ENCODE results near the gene HCN1.
A peak's percentile ranks its signal among the peaks of the same experiment; 100 is the strongest.

Gene HCN1

GRCh38 chr5:45696206-45696836, at the start of gene HCN1:
Gene HCN1 (minus strand): TSS chr5:45696380.
- DNase-seq, result peak; percentile 92

- DNase-seq, result peak; percentile 84
Observed at GRCh38 chr5:45741110-45741509, 44.9 kb upstream of the HCN1 start.

DNA sequence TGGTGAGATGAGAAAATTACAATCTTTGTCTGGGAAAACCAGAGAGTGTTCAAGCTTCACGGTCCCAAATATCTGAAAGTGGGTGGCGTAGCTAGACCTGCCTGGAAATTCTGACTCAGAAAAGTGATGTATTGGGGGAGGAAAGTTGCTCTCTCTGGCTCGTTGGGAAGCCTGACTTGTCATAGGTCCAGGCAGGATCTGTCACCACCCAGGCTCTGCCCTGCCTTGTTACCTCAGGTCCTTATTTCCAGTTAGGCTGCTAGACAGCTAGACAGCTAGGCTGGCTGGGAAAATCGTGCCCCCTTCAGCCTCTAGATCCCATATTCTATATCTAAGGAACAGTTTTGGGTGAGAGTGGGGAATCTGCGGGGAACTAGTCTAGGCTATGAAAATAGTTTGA, 41.0 kb upstream of the HCN1 start:
- DNase-seq, result peak; percentile 85

GRCh38 chr5:45725537-45725936, 29.4 kb upstream of the HCN1 start:
- no peak for DNase-seq

GRCh38 chr5:45697201-45697600, 1.0 kb upstream of the HCN1 start:
- peak; percentile 95 for DNase-seq

- DNase-seq, result no peak
Observed at GRCh38 chr5:45695804-45696156, 400 bp downstream of the HCN1 start.

- peak; percentile 70 for DNase-seq
Observed at GRCh38 chr5:45694971-45695803, 993 bp downstream of the HCN1 start.

GRCh38 chr5:45694255-45694814, 1.8 kb downstream of the HCN1 start:
- DNase-seq, result peak; percentile 63

GRCh38 chr5:45692481-45692880, 3.7 kb downstream of the HCN1 start:
- DNase-seq, result peak; percentile 38

DNA sequence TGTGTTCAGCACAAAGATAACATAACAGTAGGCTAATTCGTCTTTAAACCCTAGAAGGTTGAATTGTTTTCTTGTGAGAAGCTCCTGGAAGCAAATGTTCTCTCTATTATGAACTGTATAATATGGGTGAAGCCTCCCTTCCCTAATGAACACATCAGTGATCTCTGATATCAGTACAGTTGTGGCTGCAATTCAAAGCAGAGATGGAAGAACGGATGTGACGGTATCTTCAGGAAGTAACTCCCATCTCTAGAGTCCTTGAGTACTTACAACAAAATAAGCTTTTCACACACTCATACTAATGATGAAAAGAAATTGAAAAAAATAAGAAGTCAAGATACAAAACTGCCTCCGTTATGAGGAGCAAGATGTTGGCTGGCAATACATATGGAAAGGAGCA, 4.5 kb downstream of the HCN1 start:
- peak; percentile 64 for DNase-seq

GRCh38 chr5:45687701-45688100, 8.5 kb downstream of the HCN1 start:
- DNase-seq, result no peak

DNA sequence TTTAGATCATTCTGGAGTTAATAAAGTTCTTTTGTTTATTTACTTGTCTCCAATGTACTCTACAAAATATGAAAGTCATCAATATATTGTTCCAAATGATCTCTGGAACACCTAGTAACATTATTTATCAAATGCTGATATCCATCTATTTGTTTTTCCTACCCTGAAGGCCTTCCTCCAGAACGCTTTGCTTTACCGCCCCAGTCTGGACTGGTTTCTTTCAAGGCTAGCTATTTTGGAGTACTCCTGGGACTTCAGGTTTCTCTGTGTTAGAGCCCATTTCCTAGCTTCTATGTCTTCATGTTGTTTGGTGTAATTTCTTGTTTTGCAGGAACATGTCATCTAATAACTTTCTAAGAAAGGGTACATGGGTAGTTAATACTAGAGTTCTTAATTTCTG, 9.6 kb downstream of the HCN1 start:
- no peak for DNase-seq

DNA sequence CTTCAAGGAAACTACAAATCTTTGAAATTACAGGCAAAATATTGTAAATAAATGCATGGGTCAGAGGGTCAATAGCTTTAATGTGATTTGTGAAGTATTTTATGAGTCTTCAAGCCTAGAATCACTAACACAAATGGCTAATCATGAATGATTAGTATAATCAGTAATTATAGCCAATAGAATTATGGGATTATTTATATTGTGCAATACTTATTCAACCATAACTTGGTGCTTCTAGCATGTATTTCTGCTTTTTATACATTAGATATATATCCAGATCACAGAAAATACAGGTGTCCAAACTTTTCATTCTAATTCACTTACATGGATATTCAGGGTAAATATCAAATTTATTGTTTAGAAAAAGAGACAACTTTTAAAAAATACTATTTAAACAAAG, 12.1 kb downstream of the HCN1 start:
- no peak for DNase-seq

GRCh38 chr5:45680950-45681349, 15.2 kb downstream of the HCN1 start:
- no peak for DNase-seq

DNA sequence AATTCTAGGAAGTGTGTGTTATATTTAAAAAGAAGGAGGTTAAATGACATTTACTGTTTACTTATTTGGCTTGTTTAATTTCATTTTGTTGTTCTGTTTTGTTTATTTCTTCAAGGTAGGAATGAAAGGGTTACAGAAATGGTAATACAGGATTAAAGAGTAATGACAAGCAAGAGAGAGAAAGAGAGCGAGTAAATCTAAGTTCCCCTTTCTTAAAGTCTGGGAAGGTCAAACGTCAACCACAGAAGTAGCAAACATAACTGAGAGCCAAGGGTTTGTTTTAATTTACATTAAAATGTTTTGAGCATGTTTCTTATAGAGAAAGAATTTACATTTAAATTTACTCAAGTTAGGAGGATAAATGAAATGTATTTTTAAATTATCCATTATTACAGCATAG, 18.7 kb downstream of the HCN1 start:
- DNase-seq, result no peak

DNA sequence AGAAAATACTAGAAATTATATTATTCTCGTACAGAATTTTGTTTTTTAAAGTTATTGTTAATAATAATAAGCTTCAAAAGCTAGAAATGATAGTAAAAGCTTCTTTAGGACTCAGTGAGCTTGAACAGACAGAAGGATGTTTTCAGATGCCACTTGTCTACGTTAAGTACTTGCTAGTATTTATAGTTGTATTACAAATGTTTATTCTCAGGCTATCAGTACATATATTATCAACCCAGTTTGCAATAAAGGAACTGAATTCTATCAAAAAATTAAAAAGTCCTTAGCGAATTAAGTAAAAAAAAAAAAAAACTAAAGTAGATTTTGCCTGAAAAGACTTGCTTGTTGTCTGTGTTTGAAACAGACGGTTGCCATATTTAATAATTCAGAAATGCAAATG, 23.9 kb downstream of the HCN1 start:
- DNase-seq, result no peak

GRCh38 chr5:45648744-45649143, 47.4 kb downstream of the HCN1 start:
- DNase-seq, result no peak

- peak; percentile 57 for DNase-seq
Observed at GRCh38 chr5:45643056-45643455, 53.1 kb downstream of the HCN1 start.

- peak; percentile 48 for DNase-seq
Observed at GRCh38 chr5:45642370-45642769, 53.8 kb downstream of the HCN1 start.

- DNase-seq, result peak; percentile 73
Observed at GRCh38 chr5:45639040-45639439, 57.1 kb downstream of the HCN1 start.

DNA sequence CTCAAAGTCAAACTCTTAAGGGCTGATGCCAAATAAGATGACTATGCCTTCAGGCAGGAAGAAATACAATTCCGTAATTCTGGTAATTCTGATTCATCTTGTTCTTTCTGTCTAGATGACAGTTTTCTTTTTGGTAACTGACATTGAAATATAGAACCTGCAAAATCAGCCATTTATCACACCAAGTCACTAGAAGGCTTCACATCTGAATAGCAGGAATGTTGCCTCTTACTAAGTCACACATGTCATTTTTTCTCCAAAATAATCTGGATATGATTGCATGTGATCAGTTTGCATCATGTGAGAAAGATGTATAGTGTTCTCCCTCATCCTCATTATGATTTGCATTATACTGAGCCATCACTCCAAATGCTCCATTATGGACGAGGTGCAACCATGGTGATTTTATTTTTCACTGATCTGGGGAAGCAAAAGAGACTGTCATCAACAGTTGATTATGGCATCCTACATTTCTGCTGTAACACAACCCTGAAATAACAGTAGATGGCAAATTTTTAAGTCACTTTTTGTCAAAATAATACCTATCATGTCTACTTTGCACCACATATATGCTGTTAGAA, 69.0 kb downstream of the HCN1 start:
- no peak for DNase-seq

GRCh38 chr5:45623832-45624231, 72.3 kb downstream of the HCN1 start:
- no peak for DNase-seq

GRCh38 chr5:45622365-45622764, 73.8 kb downstream of the HCN1 start:
- peak; percentile 48 for DNase-seq

GRCh38 chr5:45617859-45618416, 78.2 kb downstream of the HCN1 start:
- no peak for DNase-seq

Measured in NCI-H446 treated with DMSO at 0.1 percent for 48 hours (cell line).